HG02642 (cell line): ENCODE results near the gene PRKCG.

ENCODE experiments used
- ATAC-seq: cut with Tn5 transposase; IDR thresholded peaks from one replicate; pipeline ENCODE4 v1.9.1; 2021; ENCODE audit warnings: mild to moderate bottlenecking; ENCODE audit not compliant: unreplicated experiment, poor library complexity

Gene PRKCG

DNA sequence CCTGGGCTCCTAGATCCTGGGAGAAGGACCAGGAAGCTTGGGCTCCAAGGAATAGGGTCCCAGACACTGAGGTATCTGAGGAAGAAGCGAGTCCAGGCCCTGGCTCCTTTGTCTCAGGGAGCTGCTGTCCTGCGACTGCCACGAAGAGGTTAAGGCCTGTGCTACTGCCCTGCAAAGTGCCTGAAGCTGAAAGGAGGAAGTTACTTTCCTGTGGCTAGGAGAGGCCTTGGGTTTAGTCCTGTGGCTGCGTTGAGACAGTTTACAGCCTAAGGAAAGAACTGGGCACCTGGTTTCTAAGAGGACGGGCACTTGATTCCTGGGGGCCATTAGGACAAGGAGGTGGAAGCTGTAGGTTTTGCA, 11.5 kb upstream of the PRKCG start:
- no peak for ATAC-seq

- no peak for ATAC-seq
These were observed 10.5 kb upstream of the PRKCG start for GRCh38 chr19:53871454-53871853.

GRCh38 chr19:53872762-53873161, 9.2 kb upstream of the PRKCG start:
- no peak for ATAC-seq

- no peak for ATAC-seq
These were observed 8.0 kb upstream of the PRKCG start for GRCh38 chr19:53873773-53874605.

GRCh38 chr19:53874606-53874990, 7.4 kb upstream of the PRKCG start:
- ATAC-seq: no peak

DNA sequence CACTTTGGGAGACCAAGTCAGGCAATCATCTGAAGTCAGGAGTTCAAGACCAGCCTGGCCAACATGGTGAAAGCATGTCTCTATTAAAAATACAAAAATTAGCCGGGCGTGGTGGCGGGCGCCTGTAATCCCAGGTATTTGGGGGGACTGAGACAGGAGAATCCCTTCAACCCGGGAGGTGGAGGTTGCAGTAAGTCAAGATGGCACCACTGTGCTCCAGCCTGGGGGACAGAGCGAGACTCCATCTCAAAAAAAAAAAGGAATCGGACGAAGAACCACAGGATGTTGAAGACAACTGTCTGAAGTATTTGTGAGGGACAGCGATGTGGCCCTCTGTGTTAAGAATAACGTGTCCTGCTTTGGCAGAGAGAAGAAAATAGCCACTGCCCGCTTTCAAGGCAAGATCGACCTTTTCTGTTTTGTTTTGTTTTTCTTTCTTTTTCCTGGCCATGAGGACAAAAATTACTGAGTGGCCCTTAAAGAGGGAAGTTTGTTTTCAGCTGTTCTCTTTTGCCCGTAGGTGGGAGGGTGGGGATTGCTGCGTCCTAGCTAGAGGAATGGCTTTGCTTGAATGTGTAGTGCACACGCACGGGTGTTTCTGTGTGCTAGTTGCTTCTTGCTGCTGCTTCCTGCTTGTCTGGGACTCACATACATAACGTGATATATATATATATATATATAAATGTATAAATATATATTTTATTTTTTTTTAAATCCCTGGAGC, 6.2 kb upstream of the PRKCG start:
- no peak for ATAC-seq

GRCh38 chr19:53876651-53877224, 5.3 kb upstream of the PRKCG start:
- ATAC-seq: no peak

- no peak for ATAC-seq
These were observed 4.6 kb upstream of the PRKCG start for GRCh38 chr19:53877361-53877766.

GRCh38 chr19:53878776-53879139, 3.2 kb upstream of the PRKCG start:
- ATAC-seq: no peak

DNA sequence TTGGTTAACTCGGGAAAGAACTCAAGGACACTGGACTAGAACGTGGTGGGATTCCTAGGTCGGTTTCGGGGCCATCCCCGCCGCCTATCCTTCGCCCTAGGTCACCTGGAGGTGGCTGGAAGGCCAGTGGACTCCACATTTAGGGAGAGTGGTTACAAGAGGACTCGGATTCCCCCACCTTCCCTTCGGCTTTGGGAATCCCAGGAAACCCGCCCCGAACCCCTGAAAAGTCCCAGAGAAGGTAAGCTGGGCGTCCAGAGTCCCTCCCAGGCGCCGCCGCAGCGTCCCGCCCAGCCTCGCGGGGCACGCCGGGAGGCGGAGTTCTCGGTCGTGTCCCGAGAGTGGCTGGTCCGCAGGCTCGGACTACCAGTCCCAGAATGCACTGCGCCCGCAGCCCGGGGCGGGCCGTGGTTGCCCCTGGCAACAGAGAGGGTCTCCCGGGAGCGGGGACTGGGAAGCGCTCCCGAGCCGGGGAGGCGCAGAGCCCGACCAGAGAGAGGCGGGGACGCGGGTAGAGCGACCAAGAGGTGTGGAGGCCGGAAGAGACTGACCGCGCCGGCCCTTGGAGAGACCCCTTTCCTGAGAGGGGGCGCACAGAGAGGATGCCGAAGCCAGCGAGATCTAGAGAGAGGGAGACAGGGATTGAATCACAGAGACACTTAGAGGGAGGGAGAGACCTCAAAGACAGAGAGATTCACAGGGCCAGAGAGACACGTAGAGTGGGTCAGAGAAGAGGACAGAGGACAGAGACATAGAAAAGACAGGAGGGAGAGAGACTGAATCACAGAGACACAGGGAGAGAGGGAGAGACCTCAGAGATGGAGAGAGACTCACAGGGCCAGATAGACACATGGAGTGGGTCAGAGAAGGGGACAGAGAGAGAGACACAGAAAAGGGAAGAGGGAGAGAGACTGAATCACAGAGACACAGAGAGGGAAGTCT, 2.6 kb upstream of the PRKCG start:
- peak; percentile 91 for ATAC-seq

- no peak for ATAC-seq
These were observed 1.1 kb upstream of the PRKCG start for GRCh38 chr19:53880711-53881481.

GRCh38 chr19:53882391-53883050, 524 bp downstream of the PRKCG start:
- ATAC-seq: no peak

GRCh38 chr19:53883231-53883661, 1.2 kb downstream of the PRKCG start:
- ATAC-seq: no peak

DNA sequence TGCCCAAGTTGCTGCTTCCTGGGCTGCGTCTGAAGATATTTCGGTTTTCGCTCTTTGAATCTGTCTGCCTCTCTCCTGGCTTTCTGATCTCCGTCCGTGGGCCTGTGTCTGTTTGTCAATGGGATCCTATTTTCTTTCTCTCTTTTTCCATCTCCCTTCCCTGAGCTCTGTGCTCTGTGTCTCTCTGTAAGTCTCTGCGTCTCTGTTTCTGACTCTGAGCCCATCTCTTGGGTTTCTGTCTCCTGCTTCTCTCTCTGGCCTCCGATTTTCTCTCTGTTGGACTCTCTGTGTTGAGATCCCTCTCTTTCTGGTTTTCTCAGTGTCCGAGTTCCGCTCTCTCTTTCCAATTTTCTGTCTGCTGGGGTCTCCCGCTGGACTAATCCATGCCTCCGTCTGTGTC, 1.7 kb downstream of the PRKCG start:
- ATAC-seq: no peak

DNA sequence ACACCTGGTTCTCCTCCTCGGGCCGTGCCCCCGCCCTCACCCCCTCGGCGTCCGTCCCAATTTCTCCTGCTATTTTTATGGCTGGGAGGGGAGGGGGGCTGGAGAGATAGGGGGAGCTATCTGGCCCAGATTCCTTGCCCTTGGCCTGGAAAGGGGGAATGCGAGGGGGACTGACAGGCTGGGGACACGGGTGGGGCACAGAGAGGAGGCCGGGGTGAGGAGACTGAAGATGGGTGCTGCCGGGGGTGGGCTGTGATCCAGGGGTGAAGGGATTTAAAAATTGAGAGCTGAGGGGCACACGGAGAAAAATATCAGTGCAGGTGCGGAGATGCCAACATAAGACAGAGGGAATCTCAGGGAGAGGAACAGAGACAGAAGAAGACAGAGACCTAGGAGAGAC, 2.3 kb downstream of the PRKCG start:
- no peak for ATAC-seq

- ATAC-seq: no peak
These were observed 3.0 kb downstream of the PRKCG start for GRCh38 chr19:53885036-53885435.

DNA sequence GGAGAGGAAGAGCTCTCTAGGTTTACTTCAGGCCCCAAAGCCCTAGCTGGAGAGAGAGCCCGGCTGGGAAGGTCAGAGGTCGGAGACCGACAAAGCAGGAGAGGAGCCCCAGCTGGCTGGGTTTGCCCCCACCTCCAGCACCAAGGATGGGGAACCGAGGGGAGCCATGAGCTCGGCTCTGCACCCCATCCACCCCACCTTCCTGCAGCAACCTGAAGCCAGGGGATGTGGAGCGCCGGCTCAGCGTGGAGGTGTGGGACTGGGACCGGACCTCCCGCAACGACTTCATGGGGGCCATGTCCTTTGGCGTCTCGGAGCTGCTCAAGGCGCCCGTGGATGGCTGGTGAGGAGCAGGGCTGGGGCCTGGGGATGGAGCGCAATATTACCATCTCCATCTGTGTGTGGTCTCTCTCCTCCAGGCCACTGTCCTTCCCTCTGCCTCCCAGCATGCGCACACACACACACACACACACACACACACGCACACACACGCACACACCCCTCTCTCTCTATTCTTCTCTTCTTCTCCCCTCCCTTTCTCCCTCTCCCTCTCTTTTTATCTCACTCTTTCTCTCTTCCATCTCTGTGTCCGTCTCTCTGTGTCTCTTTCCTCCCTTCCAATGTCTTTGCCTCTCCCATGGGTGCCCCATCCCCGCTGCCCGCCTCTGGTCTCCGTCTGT, 10.4 kb downstream of the PRKCG start:
- ATAC-seq: no peak

- ATAC-seq: no peak
These were observed 11.0 kb downstream of the PRKCG start for GRCh38 chr19:53892981-53893325.

- no peak for ATAC-seq
These were observed 12.7 kb downstream of the PRKCG start for GRCh38 chr19:53894707-53895106.
